Measurements from ENCODE around the gene KAZALD1. TPM values are rescaled to one million over a fixed set of nuclear protein-coding genes. Genes with fewer than 3 reads are reported as not detected.
A peak's percentile ranks its signal among the peaks of the same experiment; 100 is the strongest.

The KAZALD1 gene
- polyA plus RNA-seq, 1 of the 3 experiments (the other 2 are of a cell fraction): 3.0 TPM

- H3K4me1 ChIP-seq (ENCODE audit: control insufficient read depth in 1 of 2, insufficient read depth in 2 of 2, low read depth in 1 of 2, low read length in 1 of 2): peaks cover 8 to 19% of the 10 kb centered on the region in 2 experiments; a peak in 3 of 4 replicates
- TF ChIP-seq FOSL2 (IDR thresholded peaks at IDR 0.05; ENCODE audit: borderline replicate concordance, low read depth): peak; percentile 75; the same call in 1 of the 2 replicates
- TF ChIP-seq PBX3 (IDR thresholded peaks at IDR 0.05): peak; percentile 52
- TF ChIP-seq EP300 (IDR thresholded peaks at IDR 0.05; ENCODE audit: borderline replicate concordance in 1 of 2, low read depth in 1 of 2, low read length in 1 of 2): no peak
- TF ChIP-seq TCF12 (IDR thresholded peaks at IDR 0.05): peak; percentile 43; the same call in 1 of the 2 replicates
- peak; percentile 52 for TF ChIP-seq NFIC (IDR thresholded peaks at IDR 0.05; ENCODE audit: borderline replicate concordance)
- no peaks in the 10 kb centered on the region for H3K79me2 ChIP-seq (ENCODE audit: insufficient read depth)
- no peak overlapping the region for H2AFZ ChIP-seq (ENCODE audit: low read depth)
- no peak overlapping the region for H3K9ac ChIP-seq
- WGBS (ENCODE audit: low lambda C conversion rate): 42% methylated on average over 6 of the region's 7 CpGs
- no peak overlapping the region for H3K4me3 ChIP-seq (ENCODE audit: low read depth in 2 of 2, low read length in 1 of 2)
- no peak for DNase-seq
- H3K27me3 ChIP-seq (ENCODE audit: insufficient read depth): no peaks in the 10 kb centered on the region
- CTCF ChIA-PET: interaction anchor here (0.5 to 7.2 kb wide), 28 partner anchors 15 to 394 kb away, joined by 3 to 443 read pairs (median 4); partner anchors contain the start of genes LZTS2, MRPL43, PDZD7 and SEMA4G
- H3K4me2 ChIP-seq: peak overlapping the region; percentile 34
- POLR2A ChIA-PET: interaction anchor here (1.3 to 1.4 kb wide), 3 partner anchors 17 to 28 kb away, joined by 3 to 8 read pairs (median 5); no protein-coding TSS in a partner anchor
- H4K20me1 ChIP-seq (ENCODE audit: insufficient read depth): no peaks in the 10 kb centered on the region
- no peaks in the 10 kb centered on the region for H3K9me3 ChIP-seq
- no peaks in the 10 kb centered on the region for H3K36me3 ChIP-seq (replicated peaks in 1 of 2; ENCODE audit: control insufficient read depth in 1 of 2, insufficient read depth in 2 of 2, low read length in 1 of 2)
- peak overlapping the region in 1 of 2 experiments; percentile 13; a peak in 1 of 4 replicates for H3K27ac ChIP-seq (ENCODE audit: low read depth in 2 of 2, low read length in 1 of 2)
- peaks cover 18% of the 10 kb centered on the region for H3F3A ChIP-seq (replicated peaks; ENCODE audit: insufficient read depth)
- H3K9me2 ChIP-seq: no peaks in the 10 kb centered on the region
Measured at GRCh38 chr10:101014966-101015581, 46.7 kb upstream of the KAZALD1 start.

DNA sequence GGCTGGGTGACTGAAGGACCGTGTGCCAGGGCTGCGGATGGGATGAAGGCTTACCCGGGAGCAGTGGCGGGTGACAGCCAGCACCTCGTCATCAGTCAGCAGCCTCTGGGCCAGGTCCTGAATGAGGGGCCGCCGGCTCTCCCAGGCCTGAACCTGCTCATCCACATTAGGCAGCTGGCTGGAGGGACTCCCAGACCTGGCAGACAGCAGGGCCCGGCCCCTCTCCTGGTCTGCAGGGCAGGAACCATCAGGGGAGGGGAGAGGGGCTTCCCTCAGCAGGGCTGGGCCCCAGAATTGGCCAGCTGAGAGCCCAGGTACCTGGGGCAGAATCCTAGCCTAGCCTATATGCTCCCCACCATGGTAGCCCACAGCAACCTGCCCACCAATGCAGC, 46.2 kb upstream of the KAZALD1 start:
- Histone ChIP-seq H3K9me2 (no peaks in the 10 kb centered on the region), H2AFZ (ENCODE audit: low read depth) (no peak overlapping the region), H3K4me2 (no peak overlapping the region), H3K9me3 (no peaks in the 10 kb centered on the region), H3K4me1 (ENCODE audit: control insufficient read depth in 1 of 2, insufficient read depth in 2 of 2, low read depth in 1 of 2, low read length in 1 of 2) (peaks cover 8 to 19% of the 10 kb centered on the region in 2 experiments; a peak in 3 of 4 replicates), H3K27ac (ENCODE audit: low read depth in 2 of 2, low read length in 1 of 2) (peak overlapping the region in 1 of 2 experiments; percentile 13; a peak in 1 of 4 replicates), H3K9ac (no peak overlapping the region), H3K4me3 (ENCODE audit: low read depth in 2 of 2, low read length in 1 of 2) (no peak overlapping the region), H3K27me3 (ENCODE audit: insufficient read depth) (no peaks in the 10 kb centered on the region), H3F3A (replicated peaks; ENCODE audit: insufficient read depth) (peaks cover 18% of the 10 kb centered on the region), H4K20me1 (ENCODE audit: insufficient read depth) (no peaks in the 10 kb centered on the region), H3K36me3 (replicated peaks in 1 of 2; ENCODE audit: control insufficient read depth in 1 of 2, insufficient read depth in 2 of 2, low read length in 1 of 2) (no peaks in the 10 kb centered on the region), H3K79me2 (ENCODE audit: insufficient read depth) (no peaks in the 10 kb centered on the region)
- DNase-seq: no peak
- 88% methylated on average over 5 of the region's 8 CpGs for WGBS (ENCODE audit: low lambda C conversion rate)
- ChIA-PET POLR2A (interaction anchor here (1.3 kb wide), 1 partner anchor 18 kb away, joined by 5 read pairs; no protein-coding TSS in a partner anchor), CTCF (interaction anchor here (0.6 to 7.2 kb wide), 10 partner anchors 14 to 321 kb away, joined by 3 to 443 read pairs (median 33); partner anchors contain the start of genes LZTS2, MRPL43, PDZD7 and SFXN3)
- TF ChIP-seq NRF1 (IDR thresholded peaks at IDR 0.05; ENCODE audit: low read depth, low read length) (no peak), RFX5 (IDR thresholded peaks at IDR 0.05; ENCODE audit: low read length) (no peak), MXI1 (IDR thresholded peaks at IDR 0.05; ENCODE audit: low read depth, low read length) (no peak), FOSL2 (IDR thresholded peaks at IDR 0.05; ENCODE audit: borderline replicate concordance, low read depth) (no peak), MAX (IDR thresholded peaks at IDR 0.05; ENCODE audit: low read depth) (no peak), GABPA (IDR thresholded peaks at IDR 0.05; ENCODE audit: low read depth) (no peak), MEF2A (IDR thresholded peaks at IDR 0.05; ENCODE audit: borderline replicate concordance, low read depth) (no peak), RAD21 (IDR thresholded peaks at IDR 0.05; ENCODE audit: low read length) (no peak), USF2 (IDR thresholded peaks at IDR 0.05; ENCODE audit: borderline replicate concordance, low read depth, low read length) (no peak), RCOR1 (IDR thresholded peaks at IDR 0.05; ENCODE audit: low read length) (no peak), FOXM1 (IDR thresholded peaks at IDR 0.05; ENCODE audit: low read depth) (no peak), TEAD4 (IDR thresholded peaks at IDR 0.05; ENCODE audit: borderline replicate concordance, insufficient read depth) (no peak)
- TF ChIP-seq, protein P1, sequence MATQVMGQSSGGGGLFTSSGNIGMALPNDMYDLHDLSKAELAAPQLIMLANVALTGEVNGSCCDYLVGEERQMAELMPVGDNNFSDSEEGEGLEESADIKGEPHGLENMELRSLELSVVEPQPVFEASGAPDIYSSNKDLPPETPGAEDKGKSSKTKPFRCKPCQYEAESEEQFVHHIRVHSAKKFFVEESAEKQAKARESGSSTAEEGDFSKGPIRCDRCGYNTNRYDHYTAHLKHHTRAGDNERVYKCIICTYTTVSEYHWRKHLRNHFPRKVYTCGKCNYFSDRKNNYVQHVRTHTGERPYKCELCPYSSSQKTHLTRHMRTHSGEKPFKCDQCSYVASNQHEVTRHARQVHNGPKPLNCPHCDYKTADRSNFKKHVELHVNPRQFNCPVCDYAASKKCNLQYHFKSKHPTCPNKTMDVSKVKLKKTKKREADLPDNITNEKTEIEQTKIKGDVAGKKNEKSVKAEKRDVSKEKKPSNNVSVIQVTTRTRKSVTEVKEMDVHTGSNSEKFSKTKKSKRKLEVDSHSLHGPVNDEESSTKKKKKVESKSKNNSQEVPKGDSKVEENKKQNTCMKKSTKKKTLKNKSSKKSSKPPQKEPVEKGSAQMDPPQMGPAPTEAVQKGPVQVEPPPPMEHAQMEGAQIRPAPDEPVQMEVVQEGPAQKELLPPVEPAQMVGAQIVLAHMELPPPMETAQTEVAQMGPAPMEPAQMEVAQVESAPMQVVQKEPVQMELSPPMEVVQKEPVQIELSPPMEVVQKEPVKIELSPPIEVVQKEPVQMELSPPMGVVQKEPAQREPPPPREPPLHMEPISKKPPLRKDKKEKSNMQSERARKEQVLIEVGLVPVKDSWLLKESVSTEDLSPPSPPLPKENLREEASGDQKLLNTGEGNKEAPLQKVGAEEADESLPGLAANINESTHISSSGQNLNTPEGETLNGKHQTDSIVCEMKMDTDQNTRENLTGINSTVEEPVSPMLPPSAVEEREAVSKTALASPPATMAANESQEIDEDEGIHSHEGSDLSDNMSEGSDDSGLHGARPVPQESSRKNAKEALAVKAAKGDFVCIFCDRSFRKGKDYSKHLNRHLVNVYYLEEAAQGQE (IDR thresholded peaks at IDR 0.05; ENCODE audit: low read depth, low read length): no peak

Data from SK-N-SH (cell line).